Fibroblast of villous mesenchyme (primary cell): ENCODE data around the gene MYH4. TPM values are rescaled to one million over a fixed set of nuclear protein-coding genes. Genes with fewer than 3 reads are reported as not detected.

Experiments used
- DNase-seq: peaks from one replicate; pipeline ENCODE4 v3.0.0-alpha.2; 2010; ENCODE audit warnings: low read depth
- H3K4me3 ChIP-seq: 2 replicates; pipeline ENCODE4 v1.5.1; 2011; ENCODE audit warnings: low read depth, mild to moderate bottlenecking, low read length
- total RNA-seq: library from RNA; depleted of rRNA; stranded (reverse); fragments of >200 nt; gene quantifications from 2 replicates; pipeline ENCODE4 v1.2.3, GENCODE V29; 2012
- TF ChIP-seq, protein P1 (sequence below): IDR thresholded peaks from 2 replicates; pipeline ENCODE4 v1.5.1; 2012; ENCODE audit warnings: low read depth, mild to moderate bottlenecking, low read length; ENCODE audit not compliant: insufficient read depth

MYH4 gene
- total RNA-seq, 1 donor = not detected

GRCh38 chr17:10460062-10460461 is 9.3 kb downstream of the MYH4 start:
- H3K4me3 ChIP-seq = no peak overlapping the region
- DNase-seq = no peak
- TF ChIP-seq, protein P1, sequence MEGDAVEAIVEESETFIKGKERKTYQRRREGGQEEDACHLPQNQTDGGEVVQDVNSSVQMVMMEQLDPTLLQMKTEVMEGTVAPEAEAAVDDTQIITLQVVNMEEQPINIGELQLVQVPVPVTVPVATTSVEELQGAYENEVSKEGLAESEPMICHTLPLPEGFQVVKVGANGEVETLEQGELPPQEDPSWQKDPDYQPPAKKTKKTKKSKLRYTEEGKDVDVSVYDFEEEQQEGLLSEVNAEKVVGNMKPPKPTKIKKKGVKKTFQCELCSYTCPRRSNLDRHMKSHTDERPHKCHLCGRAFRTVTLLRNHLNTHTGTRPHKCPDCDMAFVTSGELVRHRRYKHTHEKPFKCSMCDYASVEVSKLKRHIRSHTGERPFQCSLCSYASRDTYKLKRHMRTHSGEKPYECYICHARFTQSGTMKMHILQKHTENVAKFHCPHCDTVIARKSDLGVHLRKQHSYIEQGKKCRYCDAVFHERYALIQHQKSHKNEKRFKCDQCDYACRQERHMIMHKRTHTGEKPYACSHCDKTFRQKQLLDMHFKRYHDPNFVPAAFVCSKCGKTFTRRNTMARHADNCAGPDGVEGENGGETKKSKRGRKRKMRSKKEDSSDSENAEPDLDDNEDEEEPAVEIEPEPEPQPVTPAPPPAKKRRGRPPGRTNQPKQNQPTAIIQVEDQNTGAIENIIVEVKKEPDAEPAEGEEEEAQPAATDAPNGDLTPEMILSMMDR = no peak

DNA sequence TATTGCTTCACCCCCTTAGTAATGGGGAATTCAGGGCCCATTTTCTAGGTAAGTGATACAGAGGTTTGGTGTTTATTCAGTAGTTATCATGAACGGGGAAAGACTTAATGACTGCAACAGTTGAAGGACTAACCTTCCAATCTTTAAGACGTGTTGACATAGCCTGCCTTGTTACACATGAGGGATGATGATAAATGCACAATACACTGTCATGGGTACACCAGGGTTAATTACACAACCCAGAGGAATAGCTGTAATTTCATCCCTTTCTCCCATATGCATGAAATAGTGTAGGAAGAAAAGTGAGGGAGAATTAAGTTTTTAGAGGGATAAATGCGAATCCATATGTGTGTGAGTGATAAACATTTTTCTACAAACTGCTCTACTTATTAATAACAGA is 10.7 kb downstream of the MYH4 start:
- TF ChIP-seq, protein P1 = no peak
- DNase-seq = no peak
- no peak overlapping the region for H3K4me3 ChIP-seq

GRCh38 chr17:10457952-10458351 is 11.4 kb downstream of the MYH4 start:
- no peak overlapping the region for H3K4me3 ChIP-seq
- TF ChIP-seq, protein P1 = no peak
- DNase-seq = no peak

- H3K4me3 ChIP-seq = no peak overlapping the region
- DNase-seq = peak; percentile 3
- TF ChIP-seq, protein P1 = no peak
Measured at GRCh38 chr17:10447026-10447931, 22.1 kb downstream of the MYH4 start.

- DNase-seq = no peak
Measured at GRCh38 chr17:10439816-10440215, 29.5 kb downstream of the MYH4 start.

DNA sequence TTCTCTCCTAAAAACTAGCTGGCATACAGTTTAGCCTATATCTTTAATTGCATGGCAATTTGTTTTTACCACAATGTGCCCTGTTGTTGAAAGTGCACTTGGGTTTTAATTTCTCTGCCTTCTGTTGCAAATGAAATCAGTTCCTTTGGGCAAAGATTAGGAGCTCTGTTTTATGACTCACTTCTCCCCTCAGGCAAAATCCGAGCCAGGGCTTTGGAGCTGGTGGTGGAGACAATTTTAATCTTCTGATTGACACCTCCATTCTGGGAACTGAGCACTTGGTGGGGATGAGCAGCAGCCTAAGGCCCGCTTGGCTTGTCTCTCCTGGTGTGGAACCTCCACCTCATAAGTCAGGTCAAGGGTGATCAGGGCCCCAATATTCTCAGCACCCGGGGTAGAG is 34.3 kb downstream of the MYH4 start:
- TF ChIP-seq, protein P1 = no peak
- peak; percentile 12 for DNase-seq
- H3K4me3 ChIP-seq = no peak overlapping the region

More at GRCh38 chr17:10439816-10440215, 29.5 kb downstream of the MYH4 start:
- H3K4me3 ChIP-seq = no peak overlapping the region
- TF ChIP-seq, protein P1 = no peak
